SK-N-SH (cell line): ENCODE measurements around the gene ATP2A3. TPM values are rescaled to one million over a fixed set of nuclear protein-coding genes. Genes with fewer than 3 reads are reported as not detected.

Source experiments
- CTCF ChIA-PET: fragments of 300-600, 350-600 bp; formaldehyde crosslinking; extraction: SDS; loops from one replicate; lab custom pipeline; 2021; lab: Yijun Ruan, JAX
- POLR2A ChIA-PET: fragments of 350-600 bp; sonication (Branson Sonifier 250); formaldehyde crosslinking; extraction: SDS; loops from one replicate; lab custom pipeline; 2020; ENCODE audit warnings: antibody characterized with exemption, inconsistent platforms; lab: Yijun Ruan, JAX
- DNase-seq: peaks from one replicate; pipeline ENCODE4 v3.0.0; 2012
- H2AFZ ChIP-seq: fragments of 200-600 bp; sonication (generic); 2 replicates; pipeline ENCODE4 v1.8.1; 2016; ENCODE audit warnings: antibody characterized with exemption, mild to moderate bottlenecking, low read depth
- H3F3A ChIP-seq: fragments of 200-600 bp; sonication (generic); replicated peaks from 2 replicates; pipeline ENCODE3; 2016; ENCODE audit warnings: antibody characterized with exemption, mild to moderate bottlenecking; ENCODE audit not compliant: insufficient read depth
- H3K27ac ChIP-seq, 2 experiments: fragments of 200-500 bp in 1 of 2; fragments of 200-600 bp in 1 of 2; sonication (Bioruptor generic) in 1 of 2; sonication (generic), shearing (Covaris generic) in 1 of 2; 2 replicates each; pipeline versions ENCODE4 v1.5.1 to v1.6.1; 2014 to 2016; ENCODE audit warnings: low read depth in 2 of 2, inconsistent platforms in 1 of 2, low read length in 1 of 2, mild to moderate bottlenecking in 1 of 2, mixed read lengths in 1 of 2
- H3K27me3 ChIP-seq: fragments of 200-600 bp; sonication (generic), shearing (Covaris generic); 2 replicates; pipeline ENCODE4 v1.6.1; 2016; ENCODE audit warnings: mixed run types; ENCODE audit not compliant: insufficient read depth
- H3K36me3 ChIP-seq, 2 experiments: fragments of 200-500 bp in 1 of 2; fragments of 200-600 bp in 1 of 2; sonication (Bioruptor generic) in 1 of 2; sonication (generic) in 1 of 2; replicated peaks in 1 of 2; 2 replicates each; pipeline versions ENCODE3 to v1.5.1; 2014 to 2016; ENCODE audit warnings: low read length in 1 of 2, mild to moderate bottlenecking in 1 of 2; ENCODE audit not compliant: insufficient read depth in 2 of 2, control insufficient read depth in 1 of 2
- H3K4me1 ChIP-seq, 2 experiments: fragments of 200-500 bp in 1 of 2; fragments of 200-600 bp in 1 of 2; sonication (Bioruptor generic) in 1 of 2; sonication (generic), shearing (Covaris generic) in 1 of 2; 2 replicates each; pipeline versions ENCODE4 v1.5.1 to v1.6.1; 2014 to 2016; ENCODE audit warnings: low read depth in 1 of 2, low read length in 1 of 2, mixed run types in 1 of 2; ENCODE audit not compliant: insufficient read depth in 2 of 2, control insufficient read depth in 1 of 2
- H3K4me2 ChIP-seq: fragments of 200-600 bp; sonication (generic), shearing (Covaris generic); 2 replicates; pipeline ENCODE4 v1.6.1; 2017; ENCODE audit warnings: mixed run types
- H3K4me3 ChIP-seq, 2 experiments: fragments of 200-500 bp in 1 of 2; fragments of 200-600 bp in 1 of 2; sonication (Bioruptor generic) in 1 of 2; sonication (generic), shearing (Covaris generic) in 1 of 2; 2 replicates each; pipeline versions ENCODE4 v1.5.1 to v1.8.1; 2014 to 2016; ENCODE audit warnings: low read depth in 2 of 2, inconsistent platforms in 1 of 2, low read length in 1 of 2, mild to moderate bottlenecking in 1 of 2, mixed read lengths in 1 of 2, moderate library complexity in 1 of 2
- H3K79me2 ChIP-seq: fragments of 200-600 bp; sonication (generic); 2 replicates; pipeline ENCODE4 v1.8.1; 2017; ENCODE audit warnings: mild to moderate bottlenecking; ENCODE audit not compliant: insufficient read depth
- H3K9ac ChIP-seq: fragments of 200-600 bp; sonication (generic); 2 replicates; pipeline ENCODE4 v1.6.1; 2017; ENCODE audit warnings: mixed run types
- H3K9me2 ChIP-seq: fragments of 200-600 bp; sonication (generic); 2 replicates; pipeline ENCODE4 v1.6.1; 2017; ENCODE audit warnings: mixed run types
- H3K9me3 ChIP-seq: fragments of 200-600 bp; sonication (generic); 2 replicates; pipeline ENCODE4 v1.6.1; 2017; ENCODE audit warnings: mixed run types, mild to moderate bottlenecking, moderate library complexity
- H4K20me1 ChIP-seq: fragments of 200-600 bp; sonication (generic); 2 replicates; pipeline ENCODE4 v1.6.1; 2017; ENCODE audit warnings: mild to moderate bottlenecking, mixed run types; ENCODE audit not compliant: insufficient read depth
- EP300 ChIP-seq, 2 experiments: IDR thresholded peaks; 2 replicates each; pipeline versions ENCODE4 v1.4.0 to v1.6.1; 2012; ENCODE audit warnings: borderline replicate concordance in 1 of 2, low read depth in 1 of 2, low read length in 1 of 2
- FOSL2 ChIP-seq: IDR thresholded peaks from 2 replicates; pipeline ENCODE4 v1.4.0; 2012; ENCODE audit warnings: low read depth, mild to moderate bottlenecking, moderate library complexity, borderline replicate concordance
- GABPA ChIP-seq: IDR thresholded peaks from 2 replicates; pipeline ENCODE4 v1.4.0; 2012; ENCODE audit warnings: low read depth, mild to moderate bottlenecking
- JUND ChIP-seq: IDR thresholded peaks from 2 replicates; pipeline ENCODE4 v1.4.0; 2012
- MXI1 ChIP-seq: IDR thresholded peaks from 2 replicates; pipeline ENCODE4 v1.6.1; 2012; ENCODE audit warnings: mild to moderate bottlenecking, low read depth, low read length, improper control_type of control experiment
- NFIC ChIP-seq: IDR thresholded peaks from 2 replicates; pipeline ENCODE4 v1.4.0; 2012; ENCODE audit warnings: borderline replicate concordance
- NRF1 ChIP-seq: IDR thresholded peaks from 2 replicates; pipeline ENCODE4 v1.6.1; 2012; ENCODE audit warnings: low read depth, mild to moderate bottlenecking, low read length
- RAD21 ChIP-seq: IDR thresholded peaks from 2 replicates; pipeline ENCODE4 v1.6.1; 2012; ENCODE audit warnings: mild to moderate bottlenecking, low read length
- RCOR1 ChIP-seq: fragments of 150-350 bp; IDR thresholded peaks from 2 replicates; pipeline ENCODE4 v1.6.1; 2017; ENCODE audit warnings: antibody characterized with exemption, low read length
- RXRA ChIP-seq: IDR thresholded peaks from 2 replicates; pipeline ENCODE4 v1.4.0; 2012; ENCODE audit warnings: low read depth, mild to moderate bottlenecking, borderline replicate concordance
- SIN3A ChIP-seq: IDR thresholded peaks from 2 replicates; pipeline ENCODE4 v1.6.1; 2012; ENCODE audit warnings: low read depth, mild to moderate bottlenecking, low read length, moderate library complexity, borderline replicate concordance
- SMC3 ChIP-seq: IDR thresholded peaks from 2 replicates; pipeline ENCODE4 v1.6.1; 2012; ENCODE audit warnings: low read depth, low read length, improper control_type of control experiment
- TCF12 ChIP-seq: IDR thresholded peaks from 2 replicates; pipeline ENCODE4 v1.4.0; 2012
- YY1 ChIP-seq: IDR thresholded peaks from 2 replicates; pipeline ENCODE4 v1.4.0; 2012; ENCODE audit warnings: low read depth, mild to moderate bottlenecking
- WGBS: methylation state at CpG from one replicate; pipeline ENCODE4 v1.1.6; 2017; ENCODE audit warnings: low lambda C conversion rate; 5-methylcytosine and 5-hydroxymethylcytosine counted together
- polyA plus RNA-seq, 3 experiments: library from polyadenylated mRNA; depleted of rRNA; stranded (reverse); fragments of >200 nt; gene quantifications; 2 replicates each; pipeline ENCODE4 v1.2.3, GENCODE V29; 2012
- TF ChIP-seq, protein P1 (sequence below): IDR thresholded peaks from 2 replicates; pipeline ENCODE4 v1.4.0; 2012; ENCODE audit warnings: low read depth, borderline replicate concordance
- TF ChIP-seq, protein P2 (sequence below): IDR thresholded peaks from 2 replicates; pipeline ENCODE4 v1.4.0; 2012; ENCODE audit warnings: low read depth
- TF ChIP-seq, protein P3 (sequence below): fragments of 200-600 bp; sonication (generic); IDR thresholded peaks from 2 replicates; pipeline ENCODE4 v1.6.1; 2017; ENCODE audit warnings: antibody characterized with exemption, mild to moderate bottlenecking, moderate library complexity

ATP2A3 gene
- polyA plus RNA-seq, 1 of the 3 experiments (the other 2 are of a cell fraction) = 2.1 TPM

DNA sequence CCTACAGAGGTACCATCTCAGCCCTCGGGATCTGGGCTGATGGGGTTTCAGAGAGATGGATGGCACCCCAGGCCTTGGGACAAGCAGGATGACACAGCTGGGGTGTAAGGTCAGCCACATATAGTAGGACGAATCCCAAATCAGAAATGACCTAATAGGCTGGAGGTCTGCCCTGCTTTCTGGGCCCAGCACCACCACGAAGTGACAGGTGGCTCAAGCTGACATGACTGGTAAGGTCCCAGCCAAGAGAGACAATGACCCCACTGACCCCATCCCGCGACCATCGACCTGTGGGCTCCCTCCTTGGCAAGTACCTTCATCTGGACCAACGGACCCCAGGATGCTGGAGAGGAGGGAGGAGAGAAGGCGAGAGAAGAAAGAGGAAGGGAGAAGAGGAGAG is 87.0 kb downstream of the ATP2A3 start (continued):
- TF ChIP-seq, protein P1, sequence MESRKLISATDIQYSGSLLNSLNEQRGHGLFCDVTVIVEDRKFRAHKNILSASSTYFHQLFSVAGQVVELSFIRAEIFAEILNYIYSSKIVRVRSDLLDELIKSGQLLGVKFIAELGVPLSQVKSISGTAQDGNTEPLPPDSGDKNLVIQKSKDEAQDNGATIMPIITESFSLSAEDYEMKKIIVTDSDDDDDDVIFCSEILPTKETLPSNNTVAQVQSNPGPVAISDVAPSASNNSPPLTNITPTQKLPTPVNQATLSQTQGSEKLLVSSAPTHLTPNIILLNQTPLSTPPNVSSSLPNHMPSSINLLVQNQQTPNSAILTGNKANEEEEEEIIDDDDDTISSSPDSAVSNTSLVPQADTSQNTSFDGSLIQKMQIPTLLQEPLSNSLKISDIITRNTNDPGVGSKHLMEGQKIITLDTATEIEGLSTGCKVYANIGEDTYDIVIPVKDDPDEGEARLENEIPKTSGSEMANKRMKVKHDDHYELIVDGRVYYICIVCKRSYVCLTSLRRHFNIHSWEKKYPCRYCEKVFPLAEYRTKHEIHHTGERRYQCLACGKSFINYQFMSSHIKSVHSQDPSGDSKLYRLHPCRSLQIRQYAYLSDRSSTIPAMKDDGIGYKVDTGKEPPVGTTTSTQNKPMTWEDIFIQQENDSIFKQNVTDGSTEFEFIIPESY = no peak
- TF ChIP-seq FOSL2 = no peak
- TF ChIP-seq, protein P2, sequence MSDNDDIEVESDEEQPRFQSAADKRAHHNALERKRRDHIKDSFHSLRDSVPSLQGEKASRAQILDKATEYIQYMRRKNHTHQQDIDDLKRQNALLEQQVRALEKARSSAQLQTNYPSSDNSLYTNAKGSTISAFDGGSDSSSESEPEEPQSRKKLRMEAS = no peak

DNA sequence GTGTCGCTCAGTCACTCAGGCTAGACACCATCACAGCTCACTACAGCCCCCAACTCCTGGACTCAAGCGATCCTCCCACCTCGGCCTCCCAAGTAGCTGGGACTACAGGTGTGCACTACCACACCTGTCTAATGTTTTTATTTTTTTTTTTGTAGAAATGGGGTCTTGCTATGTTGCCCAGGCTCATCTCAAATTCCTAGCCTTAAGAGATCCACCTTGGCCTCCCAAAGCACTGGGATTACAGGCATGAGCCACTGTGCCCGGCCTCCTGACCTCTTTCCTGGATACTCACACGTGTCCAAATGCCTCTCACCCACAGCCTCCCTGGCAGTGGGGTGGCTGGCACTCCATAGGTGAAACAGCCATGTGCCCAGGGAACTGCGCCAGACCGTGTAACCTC is 88.9 kb downstream of the ATP2A3 start:
- Histone ChIP-seq H3K4me2 (no peak overlapping the region), H3K27me3 (no peaks in the 10 kb centered on the region), H4K20me1 (no peaks in the 10 kb centered on the region), H3K36me3 (peaks cover 0 to 6% of the 10 kb centered on the region in 2 experiments), H2AFZ (no peak overlapping the region), H3K79me2 (no peaks in the 10 kb centered on the region), H3K9ac (no peak overlapping the region), H3K27ac (no peak overlapping the region), H3K9me2 (no peaks in the 10 kb centered on the region), H3K9me3 (no peaks in the 10 kb centered on the region), H3F3A (no peaks in the 10 kb centered on the region), H3K4me3 (no peak overlapping the region), H3K4me1 (peaks cover 0 to 21% of the 10 kb centered on the region in 2 experiments; a peak in 1 of 4 replicates)
- no peak for DNase-seq
- POLR2A ChIA-PET = no interaction called here
- CTCF ChIA-PET = no interaction called here
- 94% methylated on average over 7 of the region's 7 CpGs for WGBS
- TF ChIP-seq YY1 = no peak
- TF ChIP-seq, protein P1 = no peak
- no peak for TF ChIP-seq EP300 (IDR thresholded peaks at IDR 0.05; ENCODE audit: borderline replicate concordance in 1 of 2, low read depth in 1 of 2, low read length in 1 of 2)
- no peak for TF ChIP-seq RXRA
- no peak for TF ChIP-seq MXI1
- no peak for TF ChIP-seq TCF12
- TF ChIP-seq, protein P3, sequence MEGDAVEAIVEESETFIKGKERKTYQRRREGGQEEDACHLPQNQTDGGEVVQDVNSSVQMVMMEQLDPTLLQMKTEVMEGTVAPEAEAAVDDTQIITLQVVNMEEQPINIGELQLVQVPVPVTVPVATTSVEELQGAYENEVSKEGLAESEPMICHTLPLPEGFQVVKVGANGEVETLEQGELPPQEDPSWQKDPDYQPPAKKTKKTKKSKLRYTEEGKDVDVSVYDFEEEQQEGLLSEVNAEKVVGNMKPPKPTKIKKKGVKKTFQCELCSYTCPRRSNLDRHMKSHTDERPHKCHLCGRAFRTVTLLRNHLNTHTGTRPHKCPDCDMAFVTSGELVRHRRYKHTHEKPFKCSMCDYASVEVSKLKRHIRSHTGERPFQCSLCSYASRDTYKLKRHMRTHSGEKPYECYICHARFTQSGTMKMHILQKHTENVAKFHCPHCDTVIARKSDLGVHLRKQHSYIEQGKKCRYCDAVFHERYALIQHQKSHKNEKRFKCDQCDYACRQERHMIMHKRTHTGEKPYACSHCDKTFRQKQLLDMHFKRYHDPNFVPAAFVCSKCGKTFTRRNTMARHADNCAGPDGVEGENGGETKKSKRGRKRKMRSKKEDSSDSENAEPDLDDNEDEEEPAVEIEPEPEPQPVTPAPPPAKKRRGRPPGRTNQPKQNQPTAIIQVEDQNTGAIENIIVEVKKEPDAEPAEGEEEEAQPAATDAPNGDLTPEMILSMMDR = no peak
- TF ChIP-seq GABPA = no peak
- TF ChIP-seq, protein P2 = no peak
- TF ChIP-seq NFIC = no peak
- no peak for TF ChIP-seq NRF1
- no peak for TF ChIP-seq SIN3A
- TF ChIP-seq SMC3 = no peak
- no peak for TF ChIP-seq RAD21
- no peak for TF ChIP-seq JUND
- TF ChIP-seq RCOR1 = no peak

Other genes starting within 250 kb of the ATP2A3 start
- gene HASPIN, start 240.5 kb downstream of the ATP2A3 start, polyA plus RNA-seq (2012; rRNA removed) = 1.2 and 1.4 TPM in 2 replicates
- gene ITGAE, start 163.2 kb downstream of the ATP2A3 start, polyA plus RNA-seq (2012; rRNA removed) = 56.7 and 73.4 TPM in 2 replicates
- 6.5 and 9.5 TPM in 2 replicates for gene NCBP3, start 118.2 kb downstream of the ATP2A3 start, polyA plus RNA-seq (2012; rRNA removed)
- gene CAMKK1, start 71.4 kb downstream of the ATP2A3 start, polyA plus RNA-seq (2012; rRNA removed) = 6.8 and 8.1 TPM in 2 replicates
- gene P2RX1, start 48.0 kb downstream of the ATP2A3 start, polyA plus RNA-seq (2012; rRNA removed) = not detected in 2 replicates
- gene ZZEF1, start 178.6 kb upstream of the ATP2A3 start, polyA plus RNA-seq (2012; rRNA removed) = 7.2 and 8.9 TPM in 2 replicates
- 62.1 and 62.5 TPM in 2 replicates for gene CYB5D2, start 178.8 kb upstream of the ATP2A3 start, polyA plus RNA-seq (2012; rRNA removed)